Activated naive CD4-positive, alpha-beta T cell treated with anti-CD3 and anti-CD28 coated beads, Interleukin-2, amount 50 U/mL, for 16 hours (primary cell): ENCODE data around the gene MAJIN.

Experiments used
- DNase-seq: peaks from one replicate; pipeline ENCODE4 v3.0.0-alpha.2; 2020

The MAJIN gene

DNA sequence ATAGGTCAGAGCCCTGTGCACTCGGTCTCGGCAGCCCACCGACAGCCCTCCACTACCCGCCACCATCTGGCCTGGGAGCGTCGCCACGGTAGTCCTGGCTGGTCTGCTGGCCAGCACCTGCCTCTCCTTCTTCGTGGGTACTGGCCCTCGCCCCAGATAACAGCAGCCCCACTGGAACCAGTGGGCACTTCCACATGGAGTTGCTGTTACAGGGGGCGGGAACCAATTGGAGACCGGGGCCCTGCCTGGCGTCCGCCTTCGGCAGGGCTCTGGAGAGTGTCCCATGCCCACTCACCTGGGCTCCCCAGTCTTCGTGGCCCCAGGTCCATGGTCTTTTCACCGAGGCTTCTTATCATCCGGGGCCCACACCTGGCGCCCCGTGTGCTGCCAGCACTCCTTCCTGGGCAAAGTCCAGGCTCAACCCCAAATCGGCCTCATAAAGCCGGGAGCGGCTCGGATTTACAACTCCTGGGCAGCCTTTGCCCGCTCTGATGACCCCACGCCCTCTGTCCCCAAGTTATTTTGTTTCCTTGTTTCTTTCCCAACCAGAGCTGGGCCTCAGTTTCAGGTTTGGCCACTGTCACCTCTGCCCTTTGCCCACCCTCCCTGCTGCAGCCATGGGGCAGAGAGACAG, 80.6 kb downstream of the MAJIN start:
- no peak for DNase-seq

GRCh38 chr11:64890522-64890939, 81.4 kb downstream of the MAJIN start:
- DNase-seq, result no peak

DNA sequence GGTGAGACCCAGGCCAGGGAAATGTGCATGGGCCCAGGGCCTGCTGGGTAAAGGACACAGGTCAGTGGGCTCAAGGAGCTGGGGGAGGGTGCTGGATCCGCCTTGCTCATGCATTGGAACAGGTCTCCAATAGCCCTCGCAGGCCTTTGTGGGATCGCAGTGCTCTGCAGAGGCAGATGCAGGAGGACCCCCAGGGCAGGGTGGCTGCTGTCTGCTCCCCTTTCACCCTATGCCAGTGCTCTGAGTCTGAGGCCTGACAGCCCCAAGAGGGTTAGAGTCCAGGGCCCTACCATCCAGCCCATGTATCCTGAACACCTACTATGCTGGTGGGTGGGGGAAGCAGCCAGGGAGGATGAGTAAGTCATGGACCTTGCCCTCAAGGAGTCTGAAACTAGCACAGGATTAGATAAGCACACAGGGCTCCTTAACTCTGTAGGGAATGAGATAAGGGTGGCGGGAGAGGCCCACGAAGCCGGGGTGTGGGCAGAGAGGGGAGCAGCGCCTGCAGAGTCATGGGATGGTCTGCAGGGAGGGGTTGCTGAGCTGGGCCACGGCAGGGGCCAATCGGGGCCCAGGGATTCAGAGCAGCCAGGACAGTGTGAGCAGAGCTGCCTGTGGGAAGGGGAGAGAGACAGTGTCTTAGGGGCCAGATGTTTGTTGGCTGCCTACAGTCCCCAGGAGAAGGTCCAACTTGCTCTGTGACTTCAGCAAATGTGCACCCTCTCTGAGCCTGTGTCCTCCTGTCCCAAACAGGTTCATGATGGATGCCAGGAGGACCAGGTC, 83.0 kb downstream of the MAJIN start:
- DNase-seq, result no peak

DNA sequence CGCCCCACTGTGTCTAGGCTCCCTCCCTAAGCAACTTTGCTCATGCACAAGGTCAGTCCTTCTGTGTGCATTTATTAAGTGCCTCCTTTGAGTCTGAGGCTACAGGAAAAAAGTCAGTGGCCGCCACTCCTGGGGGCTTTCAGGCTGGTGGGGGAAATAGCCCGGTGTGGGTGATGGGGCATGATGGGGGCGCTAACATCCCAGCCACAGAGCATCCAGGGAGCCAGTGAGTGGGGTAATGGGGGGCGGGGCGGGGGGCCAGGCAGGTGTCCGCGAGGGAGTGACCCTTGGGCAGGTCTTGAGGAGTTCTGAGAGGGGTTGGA, 83.5 kb downstream of the MAJIN start:
- DNase-seq, result no peak
